HepG2 (cell line): ENCODE data around the gene ZKSCAN1.

Experiments used
- ZFP36L1 ChIP-seq: sonication (generic); formaldehyde crosslinking; IDR thresholded peaks from 2 replicates; pipeline ENCODE4 v1.8.0; 2022; ENCODE audit warnings: mild to moderate bottlenecking, missing genetic modification reagents, moderate library complexity
- ZNF317 ChIP-seq: sonication (generic); formaldehyde crosslinking; IDR thresholded peaks from 2 replicates; pipeline ENCODE4 v1.5.0; 2020; ENCODE audit warnings: mild to moderate bottlenecking, missing genetic modification reagents
- ZNF446 ChIP-seq: sonication (generic); formaldehyde crosslinking; IDR thresholded peaks from 2 replicates; pipeline ENCODE4 v1.5.0; 2020; ENCODE audit warnings: mild to moderate bottlenecking, missing genetic modification reagents
- TF ChIP-seq, protein P1 (sequence below): IDR thresholded peaks from 2 replicates; pipeline ENCODE4 v1.6.1; 2016; ENCODE audit warnings: low read depth, borderline replicate concordance

DNA sequence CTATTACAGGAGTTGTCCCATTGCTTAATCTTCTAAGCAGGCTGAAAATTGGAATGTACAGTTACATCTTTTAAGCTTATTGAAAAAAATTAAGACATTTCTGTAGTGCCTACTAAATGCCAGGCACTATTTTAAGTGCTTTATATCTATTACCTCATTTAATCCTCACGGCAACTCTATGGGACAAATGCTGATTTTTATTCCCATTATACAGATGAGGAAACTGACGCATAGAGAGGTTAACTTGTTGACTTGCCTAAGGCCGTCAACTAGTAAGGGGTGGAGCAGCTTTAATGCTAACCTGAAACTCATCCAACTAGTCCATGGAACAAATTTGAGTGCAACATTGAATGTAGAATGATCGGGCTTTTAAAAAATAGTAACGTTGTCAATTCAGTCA lies 2.5 kb downstream of the ZKSCAN1 start:
- TF ChIP-seq ZNF317 (CRISPR knock-in tag) (no peak), ZNF446 (CRISPR knock-in tag) (no peak), ZFP36L1 (CRISPR knock-in tag) (no peak)
- TF ChIP-seq, protein P1, sequence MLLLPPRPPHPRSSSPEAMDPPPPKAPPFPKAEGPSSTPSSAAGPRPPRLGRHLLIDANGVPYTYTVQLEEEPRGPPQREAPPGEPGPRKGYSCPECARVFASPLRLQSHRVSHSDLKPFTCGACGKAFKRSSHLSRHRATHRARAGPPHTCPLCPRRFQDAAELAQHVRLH: no peak
